ENCODE data around the gene CALML3.

The CALML3 gene

DNA sequence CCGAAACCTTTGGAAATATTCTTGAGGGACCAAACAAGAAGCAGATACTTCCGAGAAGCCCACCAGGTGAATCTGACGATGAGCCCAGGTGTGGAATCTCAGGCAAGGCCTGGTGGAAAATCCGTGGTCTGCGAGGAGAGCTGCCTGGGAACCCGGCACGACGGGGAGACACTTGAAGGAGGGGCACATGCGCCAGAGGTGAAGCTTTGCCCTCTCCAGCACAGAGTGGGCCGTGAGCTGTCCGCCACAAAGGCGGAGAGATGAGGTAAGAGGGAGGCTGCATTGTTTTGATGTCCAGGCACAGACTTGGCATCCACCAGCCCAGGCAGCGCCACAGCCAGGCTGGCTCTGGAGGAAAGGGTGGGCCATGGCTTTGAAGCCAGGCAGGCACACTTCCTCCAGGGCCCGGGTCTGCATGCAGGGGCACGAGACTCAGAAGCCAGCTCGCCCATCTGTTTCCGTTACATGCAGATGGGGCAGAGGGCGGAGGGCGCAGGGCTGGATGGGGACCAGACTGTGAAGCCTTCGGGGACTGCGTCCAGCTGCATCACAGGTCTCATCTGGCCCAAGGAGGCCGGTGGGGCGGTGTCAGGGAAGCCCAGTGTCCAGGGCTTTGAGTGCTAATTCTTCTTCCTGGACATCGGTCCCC is 45.4 kb downstream of the CALML3 start:
- no peak for DNase-seq (ENCODE audit: low spot score)

- DNase-seq (ENCODE audit: low spot score), result no peak
Measured at GRCh38 chr10:5570979-5571810, 46.4 kb downstream of the CALML3 start.

GRCh38 chr10:5571826-5572225 is 47.1 kb downstream of the CALML3 start:
- no peak for DNase-seq (ENCODE audit: low spot score)

DNA sequence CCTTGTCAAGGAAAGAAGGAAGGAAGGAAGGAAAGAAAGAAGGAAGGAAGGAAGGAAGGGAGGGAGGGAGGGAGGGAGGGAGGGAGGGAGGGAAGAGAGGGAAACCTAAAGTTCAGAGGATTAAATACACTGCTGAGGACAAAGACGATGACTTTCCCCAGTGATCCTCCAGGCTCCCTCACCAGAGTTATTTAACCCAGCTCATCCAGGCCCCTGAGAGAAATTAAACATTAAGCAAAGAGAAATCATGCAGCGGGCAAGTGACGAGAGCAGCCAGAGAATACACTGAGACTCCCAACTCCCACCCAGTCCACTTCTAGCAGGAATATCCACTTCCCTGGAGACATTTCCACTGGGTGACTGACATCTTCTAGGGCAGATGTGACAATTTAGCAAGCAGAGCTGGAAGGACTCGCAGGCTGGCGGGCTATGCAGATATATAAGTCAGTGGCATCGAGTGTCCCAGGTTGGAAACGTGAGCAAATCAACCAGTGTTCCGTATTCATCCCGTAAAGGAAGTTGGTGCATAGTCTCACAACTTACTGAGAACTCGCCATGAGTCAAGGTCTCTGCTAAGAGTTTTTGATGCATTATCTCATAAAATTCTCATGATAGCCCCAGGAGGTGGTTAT is 48.7 kb downstream of the CALML3 start:
- no peak for DNase-seq (ENCODE audit: low spot score)

- no peak for DNase-seq (ENCODE audit: low spot score)
Measured at GRCh38 chr10:5573968-5574641, 49.3 kb downstream of the CALML3 start.

DNA sequence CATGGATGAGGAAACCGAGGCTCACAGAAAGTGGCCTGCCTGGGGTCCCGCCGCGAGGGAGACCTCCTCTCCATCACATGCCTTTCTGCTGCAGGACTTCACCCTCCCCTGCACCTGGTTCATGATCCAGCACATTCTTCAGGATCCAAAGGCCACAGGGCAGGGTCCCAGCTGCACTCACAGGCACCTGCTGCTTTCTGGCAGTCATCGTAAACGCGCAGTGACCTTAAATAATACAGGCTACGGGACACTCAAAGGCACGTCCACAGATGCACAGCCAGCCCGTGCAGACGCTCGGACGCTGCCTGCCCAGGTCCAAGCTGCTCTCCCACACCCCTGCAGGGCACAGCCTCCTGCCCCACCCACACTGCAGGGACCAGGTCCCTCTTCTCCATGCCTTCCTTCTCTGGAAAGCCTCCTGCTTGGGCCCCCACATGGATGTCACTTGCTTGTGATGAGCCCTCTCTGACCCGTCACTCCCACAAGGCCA is 49.9 kb downstream of the CALML3 start:
- DNase-seq (ENCODE audit: low spot score), result no peak

- DNase-seq (ENCODE audit: low spot score), result no peak
Measured at GRCh38 chr10:5575144-5575481, 50.4 kb downstream of the CALML3 start.

DNA sequence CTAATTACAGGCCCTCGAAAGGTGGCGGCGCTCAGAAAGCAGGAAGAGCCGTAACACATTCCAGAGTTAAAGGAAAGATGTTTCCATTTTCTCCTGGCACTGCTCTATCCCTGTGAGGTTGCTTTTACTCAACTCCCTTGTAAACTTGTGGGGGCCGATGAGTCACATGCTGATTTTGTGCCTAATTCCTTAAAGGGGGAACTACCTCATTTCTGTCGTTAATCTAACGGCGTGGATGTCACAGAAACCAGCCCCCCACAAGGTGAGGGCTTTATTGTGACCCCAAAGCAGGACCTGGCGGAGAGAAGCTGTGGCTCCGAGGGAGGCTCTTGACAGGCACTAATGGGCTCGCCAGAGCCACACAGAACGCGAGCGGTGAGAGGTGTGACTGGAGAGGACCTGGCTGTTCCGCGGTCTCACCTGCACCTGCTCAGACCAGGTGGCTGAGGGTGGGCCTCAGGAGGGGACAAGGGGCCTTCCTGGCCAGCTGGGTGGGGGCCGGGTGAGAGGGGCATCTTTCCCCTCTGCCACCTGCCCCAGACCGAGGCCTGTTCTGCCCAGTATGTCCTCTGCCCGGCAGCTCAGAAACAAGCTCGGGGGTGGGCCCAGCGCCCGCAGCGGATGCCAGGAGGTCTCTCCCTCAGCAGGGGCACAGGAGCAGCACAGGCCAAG is 50.9 kb downstream of the CALML3 start:
- no peak for DNase-seq (ENCODE audit: low spot score)

DNA sequence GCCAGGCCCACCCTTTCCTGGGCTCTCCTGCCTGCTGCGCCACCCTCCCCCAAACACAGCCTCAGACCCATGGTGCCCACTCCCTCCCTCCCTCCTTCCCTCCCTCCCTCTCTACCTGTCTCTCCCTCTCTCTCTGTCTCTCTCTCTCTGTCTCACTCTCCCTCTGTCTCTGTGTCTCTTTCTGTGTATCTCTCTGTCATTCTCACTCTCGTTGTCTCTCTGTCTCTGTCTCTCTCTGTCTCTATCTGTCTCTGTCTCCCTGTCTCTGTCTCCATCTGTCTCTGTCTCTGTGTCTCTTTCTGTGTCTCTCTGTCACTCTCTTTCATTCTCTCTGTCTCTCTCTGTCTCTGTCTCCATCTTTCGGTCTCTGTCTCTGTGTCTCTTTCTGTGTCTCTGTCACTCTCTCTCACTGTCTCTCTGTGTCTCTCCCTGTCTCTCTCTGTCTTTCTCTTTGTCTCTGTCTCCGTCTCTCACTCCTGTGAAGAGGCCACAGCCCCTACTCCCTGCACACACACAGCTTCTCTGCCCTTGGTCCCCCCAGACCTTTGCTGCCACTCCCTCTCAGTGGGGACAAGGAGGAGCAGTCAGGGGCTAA is 51.5 kb downstream of the CALML3 start:
- no peak for DNase-seq (ENCODE audit: low spot score)

Data from CD4-positive, alpha-beta T cell treated with Interleukin-15 for 4 hours (primary cell).